Hindlimb muscle (tissue), 1 donor: Measurements from ENCODE around the gene FANCC. TPM values are rescaled to one million over a fixed set of nuclear protein-coding genes. Genes with fewer than 3 reads are reported as not detected.
"Not testable (repeated sequence)": the region's sequence is repeated elsewhere in the genome, so short reads cannot be mapped to it uniquely, and the experiment has no call there.

Source experiments
- DNase-seq: peaks from one replicate; pipeline ENCODE4 v3.0.0-alpha.2; 2013
- polyA plus RNA-seq: library from polyadenylated mRNA; unstranded; fragments of 120-200 nt; gene quantifications from one replicate; pipeline ENCODE4 v1.2.1, GENCODE V29; 2013; ENCODE audit not compliant: insufficient read length

Gene FANCC
- polyA plus RNA-seq, 1 donor: 17.7 TPM

DNA sequence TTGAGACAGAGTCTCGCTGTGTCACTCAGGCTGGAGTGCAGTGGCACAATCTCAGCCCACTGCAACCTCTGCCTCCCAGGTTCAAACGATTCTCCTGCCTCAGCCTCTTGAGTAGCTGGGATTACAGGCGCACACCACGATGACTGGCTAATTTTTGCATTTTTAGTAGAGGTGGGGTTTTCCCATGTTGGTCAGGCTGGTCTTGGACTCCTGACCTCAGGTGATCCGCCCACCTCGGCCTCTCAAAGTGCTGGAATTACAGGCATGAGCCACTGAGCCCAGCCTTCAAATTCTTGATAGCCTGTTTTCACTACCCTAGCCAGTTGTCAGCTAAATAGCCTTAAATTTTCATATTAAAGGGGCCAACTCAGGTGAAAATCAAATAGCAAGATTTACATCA, 11.6 kb upstream of the FANCC start:
- DNase-seq: not testable (repeated sequence)

DNA sequence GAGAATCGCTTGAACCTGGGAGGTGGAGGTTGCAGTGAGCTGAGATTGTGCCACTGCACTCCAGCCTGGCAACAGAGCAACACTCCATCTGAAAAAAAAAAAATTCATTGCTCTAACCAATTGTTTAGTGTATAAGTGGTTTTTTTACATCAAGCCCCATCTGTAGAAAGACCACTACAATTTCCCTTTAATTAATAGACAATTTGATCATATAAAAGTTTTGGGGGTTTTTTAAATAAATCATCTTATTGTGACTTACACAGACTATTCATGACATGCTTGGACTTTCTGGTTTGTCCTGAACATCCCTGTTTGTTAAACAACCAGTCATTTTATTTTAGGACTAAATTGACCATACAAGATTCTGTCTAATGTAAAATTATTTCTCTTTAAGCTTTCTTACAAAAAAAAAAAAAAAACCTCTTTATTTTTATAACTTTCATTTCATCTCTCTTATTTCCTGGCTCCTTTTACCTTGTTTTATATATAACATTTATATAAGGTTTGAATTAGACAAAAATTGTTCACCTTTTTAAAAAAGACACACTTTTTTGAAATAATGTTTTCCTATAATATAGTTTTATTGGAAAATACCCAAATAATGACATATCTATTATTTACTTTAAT, 9.8 kb upstream of the FANCC start:
- no peak for DNase-seq

DNA sequence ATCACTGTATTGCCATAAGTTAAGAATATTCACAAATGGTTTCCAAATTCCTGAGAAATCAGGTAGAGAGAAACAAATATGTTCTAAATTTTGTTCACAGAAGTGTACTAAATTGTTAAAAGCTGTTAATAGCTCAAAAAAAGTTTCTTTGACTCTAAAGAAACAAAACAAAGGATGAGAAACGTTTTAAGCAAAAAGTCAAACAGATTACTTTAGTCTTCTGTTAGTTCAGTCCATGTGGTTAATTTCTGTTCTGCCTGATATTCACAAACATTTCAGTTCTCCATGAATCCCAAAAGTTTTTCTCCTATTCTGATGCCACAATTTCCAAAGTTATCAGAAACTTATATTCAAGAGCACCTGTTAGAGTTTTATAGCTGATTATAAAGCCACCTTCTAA, 7.7 kb upstream of the FANCC start:
- DNase-seq: no peak

DNA sequence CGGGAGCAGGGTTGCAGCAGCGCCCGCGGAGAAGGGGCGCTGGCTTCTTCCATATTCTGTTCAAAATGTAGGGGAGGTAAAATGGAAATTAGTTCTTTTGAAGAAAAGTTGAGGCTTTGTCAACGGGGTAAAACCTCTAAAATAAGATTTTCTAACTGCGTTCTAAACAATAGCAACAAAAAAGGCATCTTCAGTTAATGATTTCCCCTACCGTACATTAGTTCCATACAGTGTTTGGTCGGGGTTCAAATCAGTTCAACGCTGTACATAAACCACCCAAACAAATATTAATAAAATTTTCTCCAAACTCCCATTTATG, 343 bp upstream of the FANCC start:
- DNase-seq: no peak

DNA sequence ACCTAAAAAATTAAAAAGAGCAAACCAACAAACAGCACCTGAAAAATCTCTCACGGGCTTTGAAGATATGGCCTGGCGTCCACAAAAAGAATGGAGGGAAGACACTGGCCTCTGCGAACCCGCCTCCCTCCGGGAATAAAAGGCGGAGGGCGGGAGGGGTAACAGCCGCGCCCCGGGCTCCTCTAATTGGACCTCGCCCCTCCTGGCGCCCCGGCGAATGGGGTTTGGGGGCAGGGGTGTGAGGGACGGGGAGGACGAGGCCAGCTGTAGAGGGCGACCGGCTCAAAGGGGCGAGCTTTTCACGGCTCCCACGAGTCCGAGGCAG, 753 bp downstream of the FANCC start:
- peak; percentile 56 for DNase-seq

DNA sequence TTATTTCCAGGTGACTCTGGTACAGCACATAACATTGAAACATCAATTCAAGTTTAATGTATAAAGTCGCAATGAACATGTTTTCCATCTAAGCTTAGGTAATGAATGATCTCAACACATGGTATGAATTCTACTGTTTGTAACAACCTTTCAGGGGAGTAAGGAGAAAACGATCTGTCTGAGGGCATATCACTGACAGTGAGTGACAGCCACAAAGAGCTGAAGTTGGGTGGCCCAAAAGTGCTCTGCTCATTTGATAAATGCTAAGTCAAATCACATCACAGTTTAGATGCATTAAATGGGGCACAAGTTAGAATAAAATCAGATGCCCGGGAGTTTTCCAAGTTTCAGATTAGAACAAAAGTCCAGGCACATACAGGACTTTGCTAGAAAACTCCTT, 1.2 kb downstream of the FANCC start:
- peak; percentile 9 for DNase-seq

DNA sequence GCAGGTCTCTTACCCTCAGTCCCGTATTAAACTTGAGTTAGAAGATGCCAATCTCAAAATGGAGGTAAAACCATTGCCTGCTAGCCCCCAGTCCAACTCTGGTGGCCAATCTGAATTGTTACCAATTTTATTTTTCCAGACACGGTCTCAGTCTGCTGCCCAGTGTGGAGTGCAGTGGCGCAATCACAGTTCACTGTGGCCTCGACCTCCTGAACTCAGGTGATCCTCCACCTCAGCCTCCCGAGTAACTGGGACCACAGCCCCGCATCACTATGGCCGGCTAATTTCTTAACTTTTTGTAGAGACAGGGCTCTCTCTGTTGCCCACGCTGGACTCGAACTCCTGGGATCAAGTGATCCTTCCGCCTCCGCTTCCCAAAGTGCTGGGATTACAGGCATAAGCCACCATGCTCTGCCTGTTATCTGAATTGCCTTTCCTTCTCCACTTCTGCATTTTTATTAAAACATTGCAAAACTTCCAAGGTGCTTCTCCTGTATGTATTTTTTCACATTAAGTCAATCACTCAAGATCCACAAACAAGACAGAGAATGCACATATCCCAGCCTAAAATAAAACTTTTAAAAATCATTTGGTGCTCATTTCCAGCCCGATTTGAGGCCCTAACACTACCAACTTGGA, 2.3 kb downstream of the FANCC start:
- no peak for DNase-seq

DNA sequence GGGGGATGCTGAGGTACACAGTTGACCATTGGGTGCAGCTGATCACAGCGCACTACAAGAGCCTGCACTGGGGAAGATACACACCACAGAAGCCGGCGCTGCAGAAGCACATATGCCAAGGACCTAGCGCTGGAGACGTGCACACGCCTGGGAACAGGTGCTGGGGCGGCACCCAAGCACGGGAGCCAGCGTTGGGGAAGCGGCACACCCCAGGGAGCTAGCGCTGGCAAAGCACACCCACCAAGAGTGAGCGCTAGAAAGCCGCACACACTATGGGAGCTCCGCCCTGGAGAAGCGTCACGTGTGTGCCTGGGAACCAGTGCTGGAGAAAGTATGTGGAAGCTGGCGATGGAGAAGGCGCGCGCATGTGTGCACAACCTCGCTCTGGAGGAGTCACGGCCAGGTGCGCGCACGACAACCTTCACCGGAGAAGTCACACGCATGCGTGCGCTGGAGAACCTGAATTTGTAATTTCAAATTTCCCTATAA, 4.5 kb downstream of the FANCC start:
- DNase-seq: peak; percentile 34

DNA sequence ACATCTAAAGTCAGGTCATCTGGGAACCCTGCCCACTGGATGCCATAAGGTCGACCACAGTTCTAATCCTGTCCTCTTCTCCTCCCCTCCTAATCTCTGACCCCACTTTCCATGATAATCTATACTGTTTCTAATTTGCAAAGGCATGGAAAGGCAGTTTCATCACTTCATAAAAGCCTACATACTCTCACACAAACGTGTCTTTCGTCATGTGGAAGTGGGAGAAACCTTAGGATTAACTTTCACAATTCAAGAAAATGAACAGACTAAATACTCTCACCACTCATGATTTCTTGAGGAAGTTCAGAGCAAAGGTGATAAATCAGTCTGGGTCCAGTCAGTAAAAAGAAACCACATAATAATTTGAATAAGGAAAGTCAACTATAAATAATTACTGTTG, 5.5 kb downstream of the FANCC start:
- DNase-seq: no peak

DNA sequence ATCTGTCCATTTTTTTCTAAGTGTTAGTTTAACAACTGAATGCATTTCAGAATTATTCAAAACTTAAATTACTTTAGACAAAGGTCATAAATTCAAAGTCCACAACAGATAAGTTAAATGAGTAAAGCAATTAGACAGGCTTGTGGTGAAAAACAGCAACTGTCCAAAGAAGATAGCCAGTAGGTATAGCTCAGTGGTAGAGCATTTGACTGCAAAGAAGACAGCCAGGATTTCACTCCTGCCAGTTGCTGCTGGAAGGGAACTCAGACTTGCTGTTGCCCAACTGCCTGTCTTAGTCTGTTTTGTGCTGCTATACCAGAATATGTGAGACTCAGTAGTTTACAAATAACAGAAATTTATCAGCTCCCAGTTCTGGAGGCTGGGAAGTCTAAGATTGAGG, 10.0 kb downstream of the FANCC start:
- no peak for DNase-seq

DNA sequence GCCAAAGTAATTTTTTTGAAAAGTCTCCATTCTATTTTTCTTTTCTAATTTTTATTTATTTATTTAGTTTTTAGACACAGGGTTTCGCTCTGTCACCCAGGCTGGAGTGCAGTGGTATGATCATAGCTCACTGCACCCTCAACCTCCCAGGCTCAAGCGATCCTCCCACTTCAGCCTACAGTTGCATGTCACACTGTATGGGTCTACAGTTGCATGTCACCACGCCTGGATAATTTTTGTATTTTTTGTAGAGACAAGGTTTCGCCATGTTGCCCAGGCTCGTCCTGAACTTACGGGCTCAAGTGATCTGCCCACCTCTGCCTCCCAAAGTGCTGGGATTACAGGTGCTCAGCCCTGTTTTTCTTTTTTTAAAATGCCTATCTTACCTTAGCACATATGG, 10.7 kb downstream of the FANCC start:
- DNase-seq: no peak

DNA sequence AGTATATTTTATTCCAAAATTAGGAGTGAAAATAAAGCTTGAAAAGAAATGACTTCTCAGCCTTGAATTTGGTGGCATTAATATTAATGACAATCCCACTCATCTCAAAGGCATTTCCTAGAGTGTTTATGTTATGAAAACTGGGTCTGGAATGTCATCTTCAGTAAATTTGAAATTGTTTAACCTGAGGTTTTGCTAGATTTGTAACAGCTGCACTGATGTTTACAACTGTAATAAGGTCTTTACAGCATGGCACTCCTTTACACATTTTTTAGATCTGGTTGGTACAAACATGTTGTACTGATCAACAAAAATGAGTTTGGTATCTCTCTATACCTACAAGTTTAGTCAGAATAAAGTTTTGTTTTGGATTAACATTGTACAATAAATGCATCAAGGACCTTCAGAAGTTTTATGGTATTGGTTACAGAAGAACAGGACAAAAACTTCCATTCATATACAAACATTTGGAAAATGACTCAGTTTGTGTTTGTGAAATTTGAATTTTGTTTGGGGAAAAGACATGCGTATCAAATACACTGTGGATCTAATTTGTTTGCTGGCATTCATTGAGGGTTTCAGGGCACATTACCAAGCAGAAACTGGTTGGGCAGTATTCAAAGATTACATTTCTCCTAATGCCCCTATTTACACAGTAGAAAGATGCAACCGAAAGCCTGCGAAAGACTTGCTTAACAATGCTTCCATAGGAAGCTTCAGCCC, 11.6 kb downstream of the FANCC start:
- DNase-seq: no peak

DNA sequence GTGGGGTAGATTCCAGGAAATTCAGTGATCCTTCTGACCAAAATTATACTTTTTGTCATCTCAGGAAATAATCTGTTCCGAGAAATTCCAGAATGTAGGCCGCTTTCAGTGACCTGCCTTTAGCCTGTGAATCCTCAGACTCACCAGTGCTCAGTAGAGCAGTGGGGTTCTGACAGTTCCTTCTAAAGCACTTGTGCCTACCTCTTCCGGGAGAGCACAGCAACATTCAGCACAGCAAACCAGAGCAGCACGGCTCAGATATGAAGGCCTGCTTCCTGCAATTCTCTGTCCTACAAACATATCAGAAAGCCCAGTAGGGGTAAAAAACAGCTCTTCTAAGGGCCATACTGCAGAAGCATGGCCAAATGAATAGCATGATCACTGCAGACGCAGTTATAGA, 15.0 kb downstream of the FANCC start:
- DNase-seq: no peak

DNA sequence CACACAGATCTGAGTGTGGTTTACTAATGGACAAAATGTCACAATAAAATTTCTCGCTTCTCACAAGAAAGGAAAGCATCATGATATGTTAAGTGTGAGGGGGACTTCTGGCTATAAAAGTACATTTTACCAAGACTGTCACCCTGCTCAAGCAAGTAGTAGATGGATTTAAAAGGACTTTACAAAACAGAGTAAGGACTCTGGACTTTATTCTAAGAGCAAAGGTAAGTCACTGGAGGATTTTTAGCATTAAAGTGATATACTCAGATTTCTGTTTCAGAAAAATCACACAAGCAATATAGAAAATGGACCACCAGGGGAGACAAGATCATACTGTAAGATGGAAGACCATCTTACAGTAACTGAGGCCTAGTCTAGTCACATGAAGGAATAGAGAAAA, 19.7 kb downstream of the FANCC start:
- no peak for DNase-seq

DNA sequence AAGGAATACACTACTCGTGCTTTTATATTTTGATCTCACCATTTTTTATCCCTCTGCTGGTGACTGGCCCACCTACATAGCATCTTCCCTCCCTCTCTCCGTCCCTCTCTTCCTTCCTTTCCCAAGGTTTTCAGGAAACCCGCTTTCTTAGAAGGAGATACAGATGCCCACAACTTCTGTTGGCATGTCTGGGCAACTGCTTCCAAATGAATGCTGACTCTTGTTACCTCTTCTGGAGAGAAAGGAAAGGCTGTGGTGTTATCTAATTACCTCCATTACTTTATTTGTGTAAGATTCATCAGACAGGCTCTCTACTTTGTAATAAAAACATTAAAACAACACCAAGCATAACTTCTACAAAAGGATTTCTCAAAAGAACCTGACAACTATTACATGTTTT, 20.2 kb downstream of the FANCC start:
- no peak for DNase-seq

DNA sequence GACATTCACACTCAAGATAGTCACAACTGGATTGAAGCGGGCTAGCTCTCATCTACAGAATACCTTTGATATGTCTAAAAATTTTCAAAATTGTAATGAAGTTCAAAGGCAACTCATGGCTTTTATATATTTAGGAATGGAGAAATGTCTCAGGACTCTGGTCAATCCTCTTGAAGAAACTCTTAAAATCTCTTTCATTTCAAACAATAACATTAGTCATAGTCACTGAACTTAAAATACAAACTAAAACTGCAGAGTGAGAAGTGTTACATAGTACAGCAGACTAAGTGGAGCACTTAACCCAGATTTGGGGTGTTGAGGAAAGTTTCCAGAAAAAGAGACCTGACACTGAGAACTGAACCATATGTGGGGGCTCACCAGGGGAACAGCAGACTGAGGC, 20.7 kb downstream of the FANCC start:
- DNase-seq: no peak

DNA sequence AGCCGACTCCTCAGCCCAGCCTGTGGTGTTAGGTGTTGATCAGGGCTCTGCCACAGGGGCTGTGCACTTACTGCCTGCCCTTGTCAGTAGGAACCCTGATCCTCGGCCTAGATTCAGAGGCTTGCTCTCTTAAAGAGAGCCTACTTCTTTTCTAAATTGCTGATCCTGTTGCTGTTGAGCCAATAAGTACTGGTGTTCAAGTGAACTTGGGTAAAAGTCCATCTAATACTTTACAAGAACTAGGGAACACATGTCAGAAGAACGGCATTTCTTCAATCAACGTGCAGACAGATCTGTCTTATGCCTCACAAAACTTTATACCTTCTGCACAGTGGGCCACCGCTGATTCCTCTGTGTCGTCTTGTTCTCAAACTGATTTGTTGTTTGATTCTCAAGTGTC, 24.2 kb downstream of the FANCC start:
- DNase-seq: not testable (repeated sequence)

DNA sequence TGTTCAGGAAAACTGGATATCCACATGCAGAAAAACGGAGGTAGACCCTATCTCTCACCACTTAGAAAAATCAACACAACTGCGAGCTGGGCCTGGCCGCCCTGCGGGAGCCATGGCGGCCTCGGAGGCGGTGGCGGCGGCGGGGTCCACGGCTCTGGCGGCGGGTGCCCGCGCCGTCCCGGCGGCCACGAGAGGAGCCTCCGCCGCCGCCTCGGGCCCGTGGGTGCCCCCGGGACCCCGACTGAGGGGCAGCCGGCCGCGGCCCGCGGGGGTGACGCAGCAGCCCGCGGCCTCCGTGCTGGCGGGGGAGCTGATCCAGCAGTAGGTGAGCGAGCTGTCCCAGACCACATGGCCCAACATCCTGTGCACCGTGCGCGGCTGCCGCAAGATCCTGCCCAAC, 25.3 kb downstream of the FANCC start:
- no peak for DNase-seq

DNA sequence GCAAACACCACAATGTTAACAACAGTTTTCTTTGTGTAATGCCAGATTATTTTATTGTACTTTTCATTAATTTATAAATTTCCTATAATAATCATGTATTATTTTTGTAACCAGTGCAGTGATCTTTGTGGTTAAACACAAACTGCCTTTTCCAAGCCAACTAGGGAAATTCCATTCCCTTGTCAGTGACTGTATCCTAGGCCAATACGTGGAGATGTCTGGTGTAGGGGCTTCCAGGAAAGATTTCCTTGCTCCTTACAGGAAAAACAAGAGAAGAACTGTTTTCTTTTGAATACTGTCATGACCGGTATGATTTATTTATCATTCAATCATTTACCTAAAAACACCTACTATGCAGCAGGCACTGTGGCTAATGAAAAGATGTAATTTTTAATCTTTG, 31.4 kb downstream of the FANCC start:
- peak; percentile 6 for DNase-seq

DNA sequence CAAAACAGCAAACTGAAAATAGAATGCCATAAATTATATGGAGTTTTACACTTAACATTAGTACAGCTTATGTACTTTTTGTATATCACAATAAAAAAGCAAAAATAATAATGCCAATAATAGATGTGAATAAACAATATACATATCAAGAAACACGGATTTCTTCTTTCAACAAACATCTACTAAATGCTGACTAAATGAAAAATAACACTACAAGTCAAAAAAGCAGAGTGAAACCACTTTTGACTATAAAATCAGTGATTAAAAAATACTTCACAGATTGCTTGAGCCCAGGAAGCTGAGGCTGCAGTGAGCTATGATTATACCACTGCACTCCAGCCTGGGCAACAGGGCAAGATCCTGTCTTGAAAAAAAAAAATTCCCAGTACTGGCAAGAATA, 32.2 kb downstream of the FANCC start:
- no peak for DNase-seq

DNA sequence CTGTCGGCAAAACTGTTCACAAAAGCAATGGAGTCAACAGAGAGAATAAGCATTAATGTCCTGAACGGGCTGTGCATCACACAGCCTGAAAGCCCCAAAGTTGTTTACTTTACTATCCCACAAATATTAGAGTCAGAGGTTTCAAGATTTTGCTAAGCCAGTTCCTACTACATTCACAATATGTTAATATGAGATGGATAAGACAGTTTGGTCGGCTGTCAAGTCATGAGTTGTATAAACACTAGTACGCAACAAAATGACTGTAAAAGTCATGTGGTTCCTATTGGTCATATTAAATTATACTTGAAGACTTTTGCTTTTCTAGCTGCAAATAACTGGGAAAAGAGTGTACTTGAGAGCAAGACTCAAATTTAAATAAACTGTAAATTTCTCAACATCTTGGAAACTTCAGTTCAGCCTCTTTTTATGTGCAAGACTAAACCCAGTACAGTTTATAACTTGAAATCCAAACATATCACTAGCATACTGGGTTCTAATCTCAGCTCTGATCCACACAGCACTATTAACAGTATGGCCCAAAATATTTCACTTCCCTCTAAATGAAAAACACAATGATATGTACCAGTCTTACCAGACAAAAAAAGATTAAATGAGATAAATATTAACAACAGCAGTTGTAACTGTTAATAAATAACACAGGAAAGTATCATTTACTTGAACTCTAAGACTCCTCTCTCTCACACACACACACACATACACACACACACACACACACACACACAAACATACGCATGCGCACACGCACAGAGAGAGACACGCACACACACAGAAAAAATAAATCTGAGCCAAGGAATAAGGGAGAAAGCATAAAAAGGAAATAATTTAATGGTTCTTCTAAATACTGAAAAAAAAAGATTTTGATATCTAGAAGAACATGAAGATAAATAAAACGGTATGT, 33.1 kb downstream of the FANCC start:
- DNase-seq: no peak

DNA sequence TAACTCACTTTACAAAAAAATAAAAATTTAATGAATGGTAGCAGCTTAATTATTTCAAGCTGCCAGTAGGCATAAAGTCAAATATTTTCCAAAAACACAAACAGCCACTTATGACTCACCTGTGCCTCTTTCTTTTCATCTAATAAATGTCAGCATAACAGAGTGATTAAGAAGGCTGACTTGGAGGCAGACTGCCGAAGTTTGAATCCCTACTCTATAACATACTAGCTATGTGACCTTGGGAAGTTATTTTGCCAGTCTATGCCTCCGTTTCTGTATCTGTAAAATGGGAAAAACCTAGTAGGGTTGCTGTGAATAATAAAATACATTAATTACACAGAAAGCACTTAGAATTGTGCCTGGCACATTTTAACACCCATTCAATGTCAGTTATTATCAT, 33.8 kb downstream of the FANCC start:
- DNase-seq: no peak

DNA sequence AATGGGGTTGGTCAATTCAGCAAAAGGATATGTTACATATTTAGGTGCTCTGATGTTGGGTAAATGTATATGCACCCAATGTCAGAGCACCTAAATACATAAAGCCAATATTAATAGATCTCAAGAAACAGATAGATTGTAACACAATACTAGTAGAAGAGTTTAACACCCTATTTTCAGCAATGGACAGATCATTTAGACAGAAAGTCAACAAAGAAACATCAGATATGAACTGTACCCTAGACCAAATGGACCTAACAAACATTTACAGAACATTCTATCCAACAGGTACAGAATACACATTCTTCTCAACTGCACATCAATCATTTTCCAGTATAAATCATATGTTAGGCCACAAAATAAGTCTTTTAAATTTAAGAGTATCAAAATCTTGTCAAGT, 35.2 kb downstream of the FANCC start:
- DNase-seq: no peak
